Measurements from ENCODE around the gene CD300LF. TPM values are rescaled to one million over a fixed set of nuclear protein-coding genes. Genes with fewer than 3 reads are reported as not detected.

The CD300LF gene
- total RNA-seq, 2 donors from 2014 or later, result not detected

DNA sequence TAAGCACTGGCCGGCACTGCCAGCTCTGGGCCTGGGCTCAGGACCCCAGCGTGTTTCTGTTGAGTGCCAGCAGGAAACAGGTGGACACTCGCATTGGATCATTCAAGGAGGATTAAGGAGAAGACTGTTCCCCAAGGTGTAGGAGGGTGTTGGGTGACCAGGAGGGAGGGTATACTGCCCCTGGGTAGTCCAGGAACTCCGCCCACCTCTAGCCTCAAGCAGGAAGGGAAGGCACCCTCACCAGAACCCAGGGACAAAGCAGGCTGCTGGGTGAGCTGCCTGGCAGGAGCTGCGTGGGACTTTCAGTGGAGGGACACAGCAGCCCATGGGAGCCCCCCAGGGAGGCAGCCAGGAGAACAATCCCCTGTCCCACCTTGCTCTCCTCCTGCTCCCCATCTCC, 16.6 kb upstream of the CD300LF start:
- no peaks in the 10 kb centered on the region for H3K36me3 Mint-ChIP-seq (ENCODE audit: low read depth)

DNA sequence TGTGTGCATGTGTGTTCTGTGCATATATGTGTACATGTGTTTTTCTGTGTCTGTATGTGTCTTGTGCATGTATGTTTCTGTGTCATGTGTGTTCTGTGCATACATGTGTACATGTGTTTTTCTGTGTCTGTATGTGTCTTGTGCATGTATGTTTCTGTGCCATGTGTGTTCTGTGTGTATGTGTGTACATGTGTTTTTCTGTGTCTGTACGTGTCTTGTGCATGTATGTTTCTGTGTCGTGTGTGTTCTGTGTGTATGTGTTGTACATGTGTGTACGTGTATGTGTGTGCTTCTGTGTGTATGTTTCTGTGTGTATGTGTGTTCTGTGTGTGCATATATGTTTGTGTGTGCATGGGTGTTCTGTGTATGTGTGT, 16.0 kb upstream of the CD300LF start:
- H3K4me1 Mint-ChIP-seq, result no peaks in the 10 kb centered on the region
- no peaks in the 10 kb centered on the region for H3K9me3 Mint-ChIP-seq
- no peaks in the 10 kb centered on the region for H3K36me3 Mint-ChIP-seq (ENCODE audit: low read depth)
- H3K27ac Mint-ChIP-seq, result no peak overlapping the region
- no peaks in the 10 kb centered on the region for H3K27me3 Mint-ChIP-seq
- H3K4me3 Mint-ChIP-seq, result no peak overlapping the region
- no peak for ATAC-seq (replicated peaks)

More for the DNA sequence above, 16.6 kb upstream of the CD300LF start:
- H3K4me1 Mint-ChIP-seq, result no peaks in the 10 kb centered on the region
- no peak overlapping the region for H3K4me3 Mint-ChIP-seq
- H3K27ac Mint-ChIP-seq, result no peak overlapping the region
- H3K9me3 Mint-ChIP-seq, result no peaks in the 10 kb centered on the region
- ATAC-seq (replicated peaks), result no peak
- H3K27me3 Mint-ChIP-seq, result no peaks in the 10 kb centered on the region

DNA sequence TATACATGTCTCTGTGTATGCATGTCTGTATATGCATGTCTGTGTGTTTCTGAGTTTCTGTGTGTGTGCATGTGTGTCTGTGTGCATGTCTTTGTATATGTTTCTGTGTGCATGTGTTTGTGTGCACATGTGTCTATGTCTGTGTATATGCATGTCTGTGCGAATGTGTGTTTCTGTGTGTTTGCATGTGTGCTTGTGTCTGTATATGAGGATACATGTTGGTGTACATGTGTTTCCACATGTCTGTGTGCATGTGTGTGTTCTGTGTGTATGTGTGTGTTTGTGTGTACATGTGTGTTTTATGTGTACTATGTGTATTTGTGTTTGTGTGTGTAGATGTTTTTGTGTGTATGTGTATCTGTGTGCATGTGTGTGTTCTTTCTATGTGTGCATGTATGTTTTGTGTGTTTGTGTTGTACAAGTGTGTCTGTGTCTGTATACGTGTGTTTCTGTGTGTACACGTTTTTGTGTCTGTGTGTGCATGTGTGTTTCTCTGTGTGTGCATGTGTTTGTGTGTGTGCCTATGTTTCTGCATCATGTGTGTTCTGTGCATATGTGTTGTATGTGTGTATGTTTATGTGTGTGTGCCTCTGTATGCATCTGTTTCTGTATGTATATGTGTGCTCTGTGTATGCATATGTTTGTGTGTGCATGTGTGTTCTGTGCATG, 15.4 kb upstream of the CD300LF start:
- H3K4me3 Mint-ChIP-seq, result no peak overlapping the region
- no peak for ATAC-seq (replicated peaks)
- H3K4me1 Mint-ChIP-seq, result no peaks in the 10 kb centered on the region
- H3K9me3 Mint-ChIP-seq, result no peaks in the 10 kb centered on the region
- H3K27me3 Mint-ChIP-seq, result no peaks in the 10 kb centered on the region
- H3K27ac Mint-ChIP-seq, result no peak overlapping the region
- no peaks in the 10 kb centered on the region for H3K36me3 Mint-ChIP-seq (ENCODE audit: low read depth)

DNA sequence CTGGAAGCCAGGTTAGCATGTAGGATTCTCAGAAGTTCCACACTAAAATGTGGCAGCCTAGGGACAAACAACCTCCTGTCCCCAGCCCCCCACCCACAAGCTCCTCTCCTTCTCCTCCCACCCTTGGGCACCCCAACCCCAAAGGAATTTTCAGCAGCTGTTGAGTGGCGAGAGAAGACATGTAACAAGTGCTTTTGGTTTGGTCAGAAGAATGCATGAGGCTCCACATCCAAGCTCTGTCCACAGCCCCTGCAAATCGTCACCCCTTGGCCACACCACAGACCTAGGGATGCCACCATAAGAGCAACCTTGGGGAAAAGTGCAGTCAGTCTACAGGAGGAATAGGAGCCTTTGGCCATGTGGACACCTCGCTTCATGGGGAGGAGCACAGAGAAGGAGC, 12.4 kb upstream of the CD300LF start:
- ATAC-seq (replicated peaks), result no peak
- no peaks in the 10 kb centered on the region for H3K27me3 Mint-ChIP-seq
- no peak overlapping the region for H3K27ac Mint-ChIP-seq
- H3K9me3 Mint-ChIP-seq, result no peaks in the 10 kb centered on the region
- H3K36me3 Mint-ChIP-seq (ENCODE audit: low read depth), result no peaks in the 10 kb centered on the region
- no peak overlapping the region for H3K4me3 Mint-ChIP-seq
- H3K4me1 Mint-ChIP-seq, result no peaks in the 10 kb centered on the region

DNA sequence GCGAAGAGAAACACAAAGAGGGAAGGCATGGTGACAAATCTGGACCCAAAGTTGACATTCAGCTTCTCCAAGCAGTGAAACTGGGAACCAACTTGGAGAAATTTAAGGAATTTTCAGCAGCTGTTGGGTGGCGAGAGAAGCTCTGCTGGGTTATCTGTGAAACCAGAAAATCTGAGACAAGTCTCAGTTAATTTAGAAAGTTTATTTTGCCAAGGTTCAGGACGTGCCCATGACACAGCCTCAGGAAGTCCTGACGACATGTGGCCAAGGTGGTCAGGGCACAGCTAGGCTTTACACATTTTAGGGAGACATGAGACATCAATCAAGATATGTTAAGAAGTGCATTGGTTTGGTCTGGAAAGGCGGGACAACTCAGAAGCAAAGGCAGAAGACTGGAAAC, 11.2 kb upstream of the CD300LF start:
- H3K27ac Mint-ChIP-seq, result no peak overlapping the region
- no peak overlapping the region for H3K4me3 Mint-ChIP-seq
- H3K9me3 Mint-ChIP-seq, result no peaks in the 10 kb centered on the region
- H3K36me3 Mint-ChIP-seq (ENCODE audit: low read depth), result no peaks in the 10 kb centered on the region
- no peaks in the 10 kb centered on the region for H3K4me1 Mint-ChIP-seq
- H3K27me3 Mint-ChIP-seq, result no peaks in the 10 kb centered on the region
- ATAC-seq (replicated peaks), result no peak

DNA sequence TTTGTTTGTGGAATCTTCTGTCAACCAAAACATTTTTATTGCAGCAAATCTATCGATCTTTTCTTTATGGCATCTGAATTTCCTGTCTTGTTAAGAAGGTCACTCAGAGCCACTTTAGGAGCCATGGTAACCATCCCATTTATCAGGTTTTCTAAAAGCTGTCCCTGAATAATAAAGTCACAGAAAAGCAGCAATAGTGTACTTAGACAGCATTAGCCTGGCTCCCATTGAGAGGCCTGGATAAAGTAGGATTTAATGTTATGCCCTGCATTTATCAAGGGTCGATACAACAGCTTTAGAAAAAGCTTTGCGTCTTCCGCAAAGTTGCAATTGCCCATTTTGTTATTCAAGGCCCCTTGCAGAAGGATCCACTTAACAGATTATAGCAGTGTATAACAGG, 10.1 kb upstream of the CD300LF start:
- no peak overlapping the region for H3K27ac Mint-ChIP-seq
- H3K27me3 Mint-ChIP-seq, result no peaks in the 10 kb centered on the region
- no peaks in the 10 kb centered on the region for H3K9me3 Mint-ChIP-seq
- no peaks in the 10 kb centered on the region for H3K36me3 Mint-ChIP-seq (ENCODE audit: low read depth)
- ATAC-seq (replicated peaks), result no peak
- no peaks in the 10 kb centered on the region for H3K4me1 Mint-ChIP-seq
- H3K4me3 Mint-ChIP-seq, result no peak overlapping the region

DNA sequence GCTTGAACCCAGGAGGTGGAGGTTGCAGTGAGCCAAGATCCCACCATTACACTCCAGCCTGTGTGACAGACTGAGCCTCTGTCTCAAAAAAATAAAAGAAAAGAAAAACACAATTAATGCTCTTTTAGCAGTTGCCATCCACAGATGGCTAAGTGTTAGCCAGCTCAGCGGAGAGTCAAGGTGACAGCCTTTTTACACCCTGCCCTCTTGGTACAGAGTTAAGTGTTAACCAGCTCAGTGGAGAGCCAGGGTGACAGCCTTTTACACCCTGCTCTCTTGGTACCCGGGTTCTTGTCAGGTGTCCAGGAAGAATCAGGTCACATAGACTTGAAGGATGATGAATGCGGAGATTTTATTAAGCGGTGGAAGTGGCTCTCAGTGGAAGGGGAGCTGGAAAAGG, 7.8 kb upstream of the CD300LF start:
- no peak for ATAC-seq (replicated peaks)
- Mint-ChIP-seq H3K27me3 (no peaks in the 10 kb centered on the region), H3K4me3 (no peak overlapping the region), H3K36me3 (ENCODE audit: low read depth) (no peaks in the 10 kb centered on the region), H3K9me3 (no peaks in the 10 kb centered on the region), H3K4me1 (no peaks in the 10 kb centered on the region), H3K27ac (no peak overlapping the region)

DNA sequence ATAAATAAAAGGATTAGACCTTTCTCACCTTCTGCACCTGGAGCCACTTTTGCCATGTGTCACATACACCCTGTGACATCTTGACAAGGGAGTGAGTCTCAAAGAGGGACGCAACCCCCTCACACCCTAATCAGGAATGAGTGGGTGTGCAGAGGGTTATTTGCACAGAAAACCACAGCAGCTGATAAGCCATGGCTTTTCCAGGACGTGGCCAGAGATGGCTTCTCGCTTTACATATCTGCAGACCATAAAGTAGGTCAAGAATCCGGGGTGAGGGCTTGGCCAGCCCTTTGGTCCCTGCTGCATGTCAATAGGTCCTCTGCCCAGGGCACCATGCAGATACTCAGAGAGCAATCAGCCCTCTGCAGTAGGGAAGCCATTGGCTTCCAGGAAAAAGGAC, 2.4 kb upstream of the CD300LF start:
- H3K9me3 Mint-ChIP-seq, result no peaks in the 10 kb centered on the region
- no peaks in the 10 kb centered on the region for H3K36me3 Mint-ChIP-seq (ENCODE audit: low read depth)
- no peak overlapping the region for H3K27ac Mint-ChIP-seq
- no peak for ATAC-seq (replicated peaks)
- H3K4me1 Mint-ChIP-seq, result peaks cover 4% of the 10 kb centered on the region
- no peak overlapping the region for H3K4me3 Mint-ChIP-seq
- peaks cover 11% of the 10 kb centered on the region for H3K27me3 Mint-ChIP-seq

DNA sequence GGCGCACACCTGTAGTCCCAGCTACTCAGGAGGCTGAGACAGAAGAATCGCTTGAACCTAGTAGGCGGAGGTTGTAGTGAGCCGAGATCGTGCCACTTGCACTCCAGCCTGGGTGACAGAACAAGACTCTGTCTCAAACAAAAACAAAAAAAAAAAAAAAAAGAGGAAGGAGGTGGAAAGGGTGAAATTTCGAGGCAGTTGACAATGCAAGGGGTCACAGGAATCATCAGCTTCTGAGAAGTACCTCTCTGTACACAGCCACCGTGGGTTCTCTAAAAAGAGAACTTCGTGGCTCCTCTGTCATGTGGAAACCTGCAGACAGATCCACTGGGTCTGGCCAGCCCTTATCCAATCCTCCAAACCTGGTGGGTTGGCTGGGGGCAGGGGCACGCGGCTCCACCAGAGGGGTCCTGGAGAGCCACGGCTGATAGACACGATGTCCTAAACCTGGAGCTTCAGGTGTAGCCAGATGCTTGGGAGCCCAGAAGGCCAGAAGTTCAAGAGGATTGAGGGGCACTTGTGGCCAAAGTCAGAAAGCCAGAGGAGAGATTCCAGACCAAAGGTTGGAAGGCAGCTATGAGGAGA, 540 bp upstream of the CD300LF start:
- ATAC-seq (replicated peaks), result no peak
- H3K4me1 Mint-ChIP-seq, result peaks cover 4% of the 10 kb centered on the region
- no peaks in the 10 kb centered on the region for H3K36me3 Mint-ChIP-seq (ENCODE audit: low read depth)
- no peaks in the 10 kb centered on the region for H3K9me3 Mint-ChIP-seq
- H3K27ac Mint-ChIP-seq, result no peak overlapping the region
- no peak overlapping the region for H3K4me3 Mint-ChIP-seq
- peaks cover 11% of the 10 kb centered on the region for H3K27me3 Mint-ChIP-seq

DNA sequence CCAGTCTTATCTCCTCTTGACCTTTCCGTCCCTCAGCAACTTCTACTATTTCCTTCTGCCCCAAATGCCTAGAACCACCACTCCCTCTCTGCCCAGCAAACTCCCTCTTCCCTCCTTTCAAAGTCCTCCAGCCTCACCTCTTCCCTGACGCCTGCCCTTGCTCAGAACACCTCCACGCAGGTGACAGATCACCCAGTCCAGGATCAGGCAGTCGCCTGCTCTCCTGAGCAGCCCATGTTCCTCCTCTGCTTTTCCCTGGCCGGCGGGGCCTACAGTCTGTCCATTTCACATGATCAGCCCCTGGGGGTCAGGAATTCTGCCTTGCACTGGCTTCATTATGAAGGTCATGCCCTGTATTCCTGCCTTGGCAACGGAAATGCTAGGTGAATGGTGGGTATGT, 422 bp downstream of the CD300LF start:
- peak overlapping the region; percentile 7 for H3K27ac Mint-ChIP-seq
- no peak overlapping the region for H3K4me3 Mint-ChIP-seq
- no peaks in the 10 kb centered on the region for H3K9me3 Mint-ChIP-seq
- H3K27me3 Mint-ChIP-seq, result peaks cover 11% of the 10 kb centered on the region
- no peaks in the 10 kb centered on the region for H3K36me3 Mint-ChIP-seq (ENCODE audit: low read depth)
- peaks cover 4% of the 10 kb centered on the region for H3K4me1 Mint-ChIP-seq
- no peak for ATAC-seq (replicated peaks)

DNA sequence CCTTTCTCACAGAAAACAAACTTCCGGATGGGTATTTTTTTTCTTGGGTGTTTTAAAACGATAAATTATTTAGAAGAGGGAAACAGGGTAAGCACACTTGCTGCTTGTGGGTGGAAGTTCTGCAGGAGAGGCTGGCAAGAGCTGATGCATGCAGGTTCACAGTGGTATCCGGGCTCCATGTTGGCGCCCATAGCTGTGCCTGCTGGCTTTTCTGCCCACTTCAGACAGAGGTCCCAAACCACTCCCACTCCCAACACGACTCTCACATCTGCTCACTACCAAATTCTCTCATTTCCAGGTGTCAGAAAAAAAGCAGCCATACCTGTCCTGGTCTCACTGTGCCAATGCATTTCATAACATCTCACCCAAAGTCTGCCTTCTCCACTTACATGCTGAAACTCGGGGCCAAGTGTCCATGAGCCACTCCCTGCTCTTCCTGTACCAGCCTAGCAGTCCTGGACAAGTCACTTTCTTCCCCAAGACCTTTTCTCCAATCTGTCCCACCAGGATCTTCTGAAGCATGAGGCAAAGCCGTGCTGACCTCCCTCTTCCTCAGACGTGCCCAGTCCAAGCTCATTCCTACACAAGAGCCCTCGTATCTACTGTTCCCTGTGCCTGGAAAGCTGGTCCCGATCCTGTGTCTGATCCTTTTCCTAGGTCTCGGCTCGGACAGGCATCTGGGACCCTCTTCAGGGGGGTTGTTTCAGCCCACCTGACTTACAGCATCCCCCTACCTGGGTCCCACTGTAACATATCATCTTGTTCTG, 1.5 kb downstream of the CD300LF start:
- Mint-ChIP-seq H3K4me1 (peaks cover 4% of the 10 kb centered on the region), H3K4me3 (no peak overlapping the region), H3K27me3 (peaks cover 13% of the 10 kb centered on the region), H3K36me3 (ENCODE audit: low read depth) (no peaks in the 10 kb centered on the region), H3K9me3 (no peaks in the 10 kb centered on the region), H3K27ac (no peak overlapping the region)
- ATAC-seq (replicated peaks), result no peak

DNA sequence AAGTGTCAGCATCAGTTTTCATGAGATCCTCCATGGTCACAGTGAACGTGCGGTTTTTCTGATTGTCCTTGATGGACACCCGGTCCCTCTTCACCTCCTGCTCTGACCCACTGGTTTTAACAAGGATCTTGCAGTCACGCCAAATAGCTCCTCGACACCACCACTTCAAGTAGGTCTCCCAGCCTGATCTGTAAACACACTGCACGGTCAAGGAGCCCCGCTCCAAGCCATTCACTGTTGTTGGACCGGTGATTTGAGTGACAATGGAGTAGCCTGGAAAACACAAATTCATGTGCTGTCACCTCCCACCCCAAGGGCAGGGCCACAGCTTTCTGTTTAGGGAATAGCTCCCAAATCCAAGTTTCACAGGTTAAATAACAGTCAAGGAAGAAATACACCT, 8.2 kb downstream of the CD300LF start:
- no peaks in the 10 kb centered on the region for H3K36me3 Mint-ChIP-seq (ENCODE audit: low read depth)
- H3K9me3 Mint-ChIP-seq, result no peaks in the 10 kb centered on the region
- H3K27me3 Mint-ChIP-seq, result peaks cover 6% of the 10 kb centered on the region
- no peak overlapping the region for H3K4me3 Mint-ChIP-seq
- H3K4me1 Mint-ChIP-seq, result no peaks in the 10 kb centered on the region
- H3K27ac Mint-ChIP-seq, result no peak overlapping the region
- ATAC-seq (replicated peaks), result no peak

DNA sequence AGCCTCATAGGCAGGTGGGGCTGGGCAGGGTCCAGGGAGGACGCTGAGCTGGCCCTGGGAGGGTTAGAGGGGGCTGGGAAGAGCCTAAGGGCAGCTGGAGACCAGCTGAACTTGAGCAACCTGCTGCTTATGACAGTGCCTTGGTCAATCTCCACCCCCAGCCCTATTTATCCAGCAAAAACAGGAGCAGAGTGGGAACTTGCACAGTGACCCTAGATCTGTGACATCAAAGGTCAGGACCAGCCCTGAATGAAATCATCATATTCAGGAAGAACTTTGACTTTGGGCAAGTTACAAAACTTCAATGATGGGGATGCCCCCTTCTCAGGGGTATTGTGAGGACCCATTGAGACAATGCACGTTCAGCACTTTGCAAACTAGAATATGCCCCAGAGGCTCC, 9.4 kb downstream of the CD300LF start:
- Mint-ChIP-seq H3K36me3 (ENCODE audit: low read depth) (no peaks in the 10 kb centered on the region), H3K4me1 (no peaks in the 10 kb centered on the region), H3K27me3 (peaks cover 6% of the 10 kb centered on the region), H3K4me3 (no peak overlapping the region), H3K27ac (no peak overlapping the region), H3K9me3 (no peaks in the 10 kb centered on the region)
- ATAC-seq (replicated peaks), result no peak

DNA sequence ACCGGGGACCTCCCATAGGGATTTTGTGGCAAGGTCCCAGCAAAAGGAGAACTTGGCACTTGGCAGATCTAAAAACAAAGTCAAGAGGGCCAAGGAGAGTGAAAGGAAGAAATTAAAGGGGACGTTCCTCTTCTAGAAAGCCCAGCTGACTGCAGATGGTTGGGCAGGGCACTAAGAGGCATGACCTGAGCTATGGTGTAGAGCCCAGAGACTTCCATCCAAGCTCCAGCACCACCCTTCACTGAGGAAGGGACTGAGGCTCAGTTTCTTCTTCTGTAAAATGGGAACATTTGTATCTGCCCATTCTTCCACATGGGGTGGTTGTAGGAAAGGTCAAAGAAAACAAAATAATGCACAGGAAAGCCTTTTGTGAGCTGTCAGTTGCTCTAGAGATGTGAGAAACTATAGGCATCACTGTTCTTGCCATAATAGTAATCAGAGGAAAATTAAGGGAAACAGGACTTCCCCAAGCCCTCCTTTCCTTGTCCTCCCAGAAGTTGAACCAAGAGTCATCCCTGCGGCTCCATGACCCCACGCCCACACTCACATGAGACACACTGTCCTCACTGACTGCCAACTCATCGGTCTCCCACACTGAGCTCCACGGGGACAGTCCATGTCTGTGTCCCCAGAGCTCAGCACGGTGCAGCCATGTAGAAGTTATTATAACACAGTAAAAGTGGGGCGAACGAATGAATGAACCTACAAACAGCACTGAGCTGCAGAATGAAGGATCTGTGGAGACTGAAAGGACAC, 10.4 kb downstream of the CD300LF start:
- no peaks in the 10 kb centered on the region for H3K36me3 Mint-ChIP-seq (ENCODE audit: low read depth)
- peaks cover 6% of the 10 kb centered on the region for H3K27me3 Mint-ChIP-seq
- H3K4me3 Mint-ChIP-seq, result no peak overlapping the region
- ATAC-seq (replicated peaks), result no peak
- H3K9me3 Mint-ChIP-seq, result no peaks in the 10 kb centered on the region
- no peak overlapping the region for H3K27ac Mint-ChIP-seq
- no peaks in the 10 kb centered on the region for H3K4me1 Mint-ChIP-seq

DNA sequence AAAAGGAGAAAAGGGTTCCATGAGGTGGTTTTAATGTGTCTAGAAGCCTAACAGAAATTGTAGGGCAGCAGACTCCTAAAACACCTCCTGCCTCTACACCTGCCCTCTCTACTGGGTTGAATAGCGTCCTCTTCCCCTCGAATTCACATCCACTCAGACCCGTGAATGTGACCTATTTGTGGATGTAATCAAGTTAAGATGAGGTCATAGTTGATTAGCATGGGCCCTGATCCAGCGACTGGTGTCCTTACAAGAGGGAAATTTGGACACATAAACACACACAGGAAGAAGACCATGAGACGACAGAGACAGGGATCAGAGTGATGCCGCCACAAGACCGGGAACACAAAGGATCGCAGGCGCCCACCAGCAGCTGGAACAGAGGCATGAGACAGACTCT, 13.5 kb downstream of the CD300LF start:
- Mint-ChIP-seq H3K36me3 (ENCODE audit: low read depth) (no peaks in the 10 kb centered on the region), H3K27me3 (peaks cover 3% of the 10 kb centered on the region), H3K9me3 (no peaks in the 10 kb centered on the region), H3K27ac (no peak overlapping the region), H3K4me1 (no peaks in the 10 kb centered on the region), H3K4me3 (no peak overlapping the region)
- ATAC-seq (replicated peaks), result no peak
